LHCN-M2 (cell line): ENCODE data around the gene RAET1E. TPM values are rescaled to one million over a fixed set of nuclear protein-coding genes. Genes with fewer than 3 reads are reported as not detected.
A peak's percentile ranks its signal among the peaks of the same experiment; 100 is the strongest.
"Not testable (repeated sequence)": the region's sequence is repeated elsewhere in the genome, so short reads cannot be mapped to it uniquely, and the experiment has no call there.

Experiments
- DNase-seq: peaks from one replicate; pipeline ENCODE4 v3.0.0-alpha.2; 2012; ENCODE audit warnings: low read depth
- total RNA-seq: library from RNA; depleted of rRNA; stranded (reverse); fragments of >200 nt; gene quantifications from 2 replicates; pipeline ENCODE4 v1.2.3, GENCODE V29; 2014

RAET1E gene
- total RNA-seq, 1 experiment from 2014 or later: 1.3 TPM

GRCh38 chr6:149909701-149910470 is 12.0 kb upstream of the RAET1E start:
- DNase-seq: no peak

- not testable (repeated sequence) for DNase-seq
Observed at GRCh38 chr6:149908480-149908879, 10.6 kb upstream of the RAET1E start.

- DNase-seq: no peak
Observed at GRCh38 chr6:149907317-149907716, 9.4 kb upstream of the RAET1E start.

GRCh38 chr6:149906405-149906804 is 8.5 kb upstream of the RAET1E start:
- DNase-seq: no peak

GRCh38 chr6:149905911-149906371 is 8.0 kb upstream of the RAET1E start:
- no peak for DNase-seq

GRCh38 chr6:149905371-149905910 is 7.5 kb upstream of the RAET1E start:
- DNase-seq: no peak

GRCh38 chr6:149904661-149905370 is 6.9 kb upstream of the RAET1E start:
- no peak for DNase-seq

- DNase-seq: no peak
Observed at GRCh38 chr6:149903938-149904611, 6.2 kb upstream of the RAET1E start.

GRCh38 chr6:149901444-149902140 is 3.7 kb upstream of the RAET1E start:
- DNase-seq: no peak

GRCh38 chr6:149900620-149901443 is 2.9 kb upstream of the RAET1E start:
- DNase-seq: no peak

- no peak for DNase-seq
Observed at GRCh38 chr6:149899926-149900619, 2.2 kb upstream of the RAET1E start.

- no peak for DNase-seq
Observed at GRCh38 chr6:149899486-149899885, 1.6 kb upstream of the RAET1E start.

- no peak for DNase-seq
Observed at GRCh38 chr6:149898966-149899365, 1.1 kb upstream of the RAET1E start.

- DNase-seq: peak; percentile 93
Observed at GRCh38 chr6:149897015-149897697, 757 bp downstream of the RAET1E start.

GRCh38 chr6:149896491-149896890 is 1.4 kb downstream of the RAET1E start:
- DNase-seq: peak; percentile 73

GRCh38 chr6:149895833-149896271 is 2.1 kb downstream of the RAET1E start:
- peak; percentile 81 for DNase-seq

- peak; percentile 68 for DNase-seq
Observed at GRCh38 chr6:149895048-149895590, 2.8 kb downstream of the RAET1E start.

- not testable (repeated sequence) for DNase-seq
Observed at GRCh38 chr6:149891864-149892263, 6.0 kb downstream of the RAET1E start.

GRCh38 chr6:149891259-149891658 is 6.7 kb downstream of the RAET1E start:
- no peak for DNase-seq
